H1 (cell line): ENCODE results near the gene CHST11. TPM values are rescaled to one million over a fixed set of nuclear protein-coding genes. Genes with fewer than 3 reads are reported as not detected.

Experiments
- CTCF ChIA-PET: fragments of 300-600 bp; sonication (Branson Sonifier 250); formaldehyde crosslinking; loops from one replicate; lab custom pipeline; 2021; ENCODE audit not compliant: partially characterized antibody; lab: Charles Lee
- POLR2A ChIA-PET: fragments of 300-600 bp; sonication (Branson Sonifier 250); formaldehyde crosslinking; loops from one replicate; lab custom pipeline; 2021; ENCODE audit warnings: inconsistent platforms; ENCODE audit not compliant: partially characterized antibody; lab: Charles Lee
- DNase-seq, 2 experiments: peaks; one replicate each; pipeline versions ENCODE4 v3.0.0 to v3.0.0-alpha.2; 2010 to 2022; ENCODE audit warnings: low spot score in 2 of 2, low read depth in 1 of 2, mixed read lengths in 1 of 2
- FAIRE-seq: peaks from 2 replicates; lab custom pipeline; 2011; peaks lifted over from hg19 to GRCh38; lab: Jason Lieb, UNC
- H2AFZ ChIP-seq: 2 replicates; pipeline ENCODE4 v1.8.1; 2012; ENCODE audit warnings: low read length, inconsistent platforms
- H2AK5ac ChIP-seq: 2 replicates; pipeline ENCODE4 v1.6.1; 2013; ENCODE audit warnings: low read depth, low read length
- H2BK120ac ChIP-seq: replicated peaks from 2 replicates; pipeline ENCODE3; 2013; ENCODE audit warnings: low read depth, low read length, inconsistent platforms
- H2BK12ac ChIP-seq: 2 replicates; pipeline ENCODE4 v1.6.1; 2013; ENCODE audit warnings: low read depth, low read length
- H2BK15ac ChIP-seq: 2 replicates; pipeline ENCODE4 v1.6.1; 2013; ENCODE audit warnings: low read length
- H2BK20ac ChIP-seq: 2 replicates; pipeline ENCODE4 v1.6.1; 2013; ENCODE audit warnings: low read length
- H2BK5ac ChIP-seq: 2 replicates; pipeline ENCODE4 v1.6.1; 2013; ENCODE audit warnings: low read depth, low read length
- H3K14ac ChIP-seq: 2 replicates; pipeline ENCODE4 v1.6.1; 2013; ENCODE audit warnings: inconsistent platforms; ENCODE audit not compliant: insufficient read length
- H3K18ac ChIP-seq: 2 replicates; pipeline ENCODE4 v1.6.1; 2013; ENCODE audit warnings: low read length; ENCODE audit errors: extremely low read depth
- H3K23ac ChIP-seq: 2 replicates; pipeline ENCODE4 v1.6.1; 2013; ENCODE audit warnings: inconsistent platforms; ENCODE audit not compliant: insufficient read length
- H3K23me2 ChIP-seq: 2 replicates; pipeline ENCODE4 v1.6.1; 2013; ENCODE audit warnings: low read depth, low read length
- H3K27ac ChIP-seq: 2 replicates; pipeline ENCODE4 v1.6.1; 2011; ENCODE audit warnings: low read depth, low read length, inconsistent platforms
- H3K27me3 ChIP-seq, 4 experiments: replicated peaks in 1 of 4; 1 replicate in 1 of 4; 2 replicates in 3 of 4; pipeline versions ENCODE4 v1.6.1 to v1.8.1; 2011 to 2013; ENCODE audit warnings: low read length in 3 of 4, mild to moderate bottlenecking in 3 of 4, inconsistent platforms in 2 of 4, mixed read lengths in 2 of 4, moderate library complexity in 1 of 4; ENCODE audit not compliant: control insufficient read depth in 3 of 4, insufficient read depth in 3 of 4; ENCODE audit errors: extremely low read depth in 1 of 4
- H3K36me3 ChIP-seq, 4 experiments: 2 replicates each; pipeline versions ENCODE4 v1.6.1 to v1.8.1; 2011 to 2013; ENCODE audit warnings: mild to moderate bottlenecking in 4 of 4, low read length in 3 of 4, moderate library complexity in 2 of 4, control low read depth in 1 of 4, inconsistent platforms in 1 of 4; ENCODE audit not compliant: insufficient read depth in 4 of 4, control insufficient read depth in 2 of 4
- H3K4ac ChIP-seq: replicated peaks from 2 replicates; pipeline ENCODE3; 2013; ENCODE audit warnings: low read length, low read depth, mixed read lengths, inconsistent platforms; ENCODE audit not compliant: insufficient read length
- H3K4me1 ChIP-seq, 4 experiments: replicated peaks in 1 of 4; 1 replicate in 1 of 4; 2 replicates in 3 of 4; pipeline versions ENCODE4 v1.6.1 to v1.8.1; 2011 to 2013; ENCODE audit warnings: low read length in 3 of 4, inconsistent platforms in 2 of 4, mixed read lengths in 1 of 4; ENCODE audit not compliant: insufficient read depth in 4 of 4, control insufficient read depth in 3 of 4
- H3K4me2 ChIP-seq, 2 experiments: 2 replicates each; pipeline versions ENCODE4 v1.6.1 to v1.8.1; 2011 to 2013; ENCODE audit warnings: low read depth in 2 of 2, low read length in 2 of 2, control low read depth in 1 of 2, inconsistent platforms in 1 of 2, mild to moderate bottlenecking in 1 of 2; ENCODE audit not compliant: insufficient read depth in 1 of 2
- H3K4me3 ChIP-seq, 4 experiments: fragments of 200-600, 300-600 bp in 1 of 4; sonication (generic), shearing (Covaris generic), sonication (Bioruptor Twin) in 1 of 4; 2 replicates each; pipeline versions ENCODE4 v1.5.1 to v1.8.1; 2011 to 2016; ENCODE audit warnings: low read length in 4 of 4, low read depth in 3 of 4, control low read depth in 2 of 4, inconsistent platforms in 2 of 4, mild to moderate bottlenecking in 2 of 4, mixed read lengths in 1 of 4, moderate library complexity in 1 of 4; ENCODE audit not compliant: insufficient read depth in 2 of 4; ENCODE audit errors: extremely low read depth in 1 of 4
- H3K56ac ChIP-seq: replicated peaks from 2 replicates; pipeline ENCODE3; 2013; ENCODE audit warnings: low read depth, mild to moderate bottlenecking, mixed read lengths, low read length, inconsistent platforms; ENCODE audit not compliant: insufficient read length
- H3K79me1 ChIP-seq: 2 replicates; pipeline ENCODE4 v1.6.1; 2013; ENCODE audit warnings: low read depth, low read length, control low read depth
- H3K79me2 ChIP-seq, 2 experiments: 2 replicates each; pipeline versions ENCODE4 v1.6.1 to v1.8.1; 2012 to 2013; ENCODE audit warnings: low read length in 2 of 2, mild to moderate bottlenecking in 2 of 2, inconsistent platforms in 1 of 2; ENCODE audit not compliant: insufficient read depth in 2 of 2, control insufficient read depth in 1 of 2
- H3K9ac ChIP-seq, 4 experiments: replicated peaks in 1 of 4; 1 replicate in 1 of 4; 2 replicates in 3 of 4; pipeline versions ENCODE4 v1.6.1 to v1.8.1; 2011 to 2013; ENCODE audit warnings: low read depth in 3 of 4, low read length in 3 of 4, control low read depth in 2 of 4, mild to moderate bottlenecking in 2 of 4, moderate library complexity in 2 of 4, inconsistent platforms in 1 of 4; ENCODE audit errors: extremely low read depth in 1 of 4
- H3K9me3 ChIP-seq, 2 experiments: 2 replicates each; pipeline versions ENCODE4 v1.6.1 to v1.8.1; 2012 to 2013; ENCODE audit warnings: mild to moderate bottlenecking in 2 of 2, moderate library complexity in 2 of 2, control low read depth in 1 of 2, inconsistent platforms in 1 of 2, low read depth in 1 of 2, low read length in 1 of 2, mixed read lengths in 1 of 2; ENCODE audit not compliant: insufficient read depth in 2 of 2
- H4K20me1 ChIP-seq, 2 experiments: replicated peaks in 1 of 2; 2 replicates each; pipeline versions ENCODE3 to v1.8.1; 2011 to 2013; ENCODE audit warnings: inconsistent platforms in 2 of 2, low read length in 2 of 2, mild to moderate bottlenecking in 1 of 2; ENCODE audit not compliant: insufficient read depth in 2 of 2, control insufficient read depth in 1 of 2
- H4K5ac ChIP-seq: 2 replicates; pipeline ENCODE4 v1.6.1; 2013; ENCODE audit warnings: low read length, low read depth, mixed read lengths, inconsistent platforms; ENCODE audit not compliant: insufficient read length
- H4K8ac ChIP-seq: 2 replicates; pipeline ENCODE4 v1.8.0; 2013; ENCODE audit warnings: mild to moderate bottlenecking, moderate library complexity, low read length, inconsistent platforms; ENCODE audit not compliant: insufficient read depth; ENCODE audit errors: extremely low read depth
- H4K91ac ChIP-seq: replicated peaks from 2 replicates; pipeline ENCODE3; 2013; ENCODE audit warnings: low read length, mixed read lengths, inconsistent platforms; ENCODE audit not compliant: insufficient read length
- CEBPB ChIP-seq: IDR thresholded peaks from 2 replicates; pipeline ENCODE4 v1.6.1; 2012; ENCODE audit warnings: low read depth, low read length
- KDM5A ChIP-seq: fragments of 200-600 bp; IDR thresholded peaks from 2 replicates; pipeline ENCODE4 v1.7.1; 2012; ENCODE audit warnings: mild to moderate bottlenecking, low read length, inconsistent platforms, mixed read lengths
- WGBS, 2 experiments: shearing (Covaris generic) in 1 of 2; methylation state at CpG; one replicate each; pipeline versions ENCODE4 v1.1.6 to v1.1.7; 2013 to 2015; ENCODE audit warnings: low lambda C conversion rate in 2 of 2, mixed read lengths in 2 of 2, inconsistent platforms in 1 of 2, low coverage in 1 of 2, missing lambda C conversion rate in 1 of 2; ENCODE audit not compliant: insufficient replicate concordance in 2 of 2, insufficient coverage in 1 of 2, insufficient read length in 1 of 2; ENCODE audit errors: extremely low coverage in 1 of 2, missing lambda C conversion rate in 1 of 2; 5-methylcytosine and 5-hydroxymethylcytosine counted together
- polyA plus RNA-seq, 7 experiments: library from polyadenylated mRNA; depleted of rRNA in 3 of 7; stranded (reverse) in 5 of 7; unstranded in 2 of 7; fragments of >200 nt in 5 of 7; fragments of 200-250 nt in 2 of 7; gene quantifications; 1 replicate in 5 of 7; 2 replicates in 1 of 7; 4 replicates in 1 of 7; pipeline versions ENCODE4 v1.2.1 to v1.2.3, GENCODE V29; 2011 to 2013; ENCODE audit warnings: missing spikeins in 2 of 7, mixed read lengths in 2 of 7
- total RNA-seq: library from RNA; stranded (reverse); fragmentation: NEBNext Ultra II Directional; extraction: Animal tissue kit (Norgen Biotek cat#: 25700); gene quantifications from 2 replicates; pipeline ENCODE4 v1.2.1, GENCODE V29; 2021

Gene CHST11
- total and polyA plus RNA-seq, 2 of the 8 experiments (the other 6 are each of a cell fraction or from before 2014, with no cell fraction given), result 14.4 to 20.8 TPM

- no peak for FAIRE-seq
- no peak overlapping the region for H3K4ac ChIP-seq
- H3K4me3 ChIP-seq, result no peak overlapping the region
- H4K8ac ChIP-seq, result no peak overlapping the region
- no peak overlapping the region for H2BK12ac ChIP-seq
- no peak overlapping the region for H2AFZ ChIP-seq
- no peaks in the 10 kb centered on the region for H3K79me1 ChIP-seq
- no peak overlapping the region for H3K18ac ChIP-seq
- H3K23me2 ChIP-seq, result peaks cover 1% of the 10 kb centered on the region; the same call in 1 of the 2 replicates
- H3K9me3 ChIP-seq, result no peaks in the 10 kb centered on the region
- no peak for DNase-seq
- no peak overlapping the region for H2BK120ac ChIP-seq
- ChIA-PET POLR2A (no interaction called here), CTCF (interaction anchor here (0.7 to 1.5 kb wide), 3 partner anchors 31 to 349 kb away, joined by 3 to 5 read pairs (median 3); no protein-coding TSS in a partner anchor)
- H3K79me2 ChIP-seq, result no peaks in the 10 kb centered on the region
- no peak overlapping the region for H4K5ac ChIP-seq
- H3K4me1 ChIP-seq, result peaks cover 3 to 13% (median 8%) of the 10 kb centered on the region in 4 experiments
- H3K36me3 ChIP-seq, result no peaks in the 10 kb centered on the region; a peak in 1 of 8 replicates
- H3K4me2 ChIP-seq, result no peak overlapping the region
- peak overlapping the region; percentile 13; the same call in 1 of the 2 replicates for H2BK5ac ChIP-seq
- H2AK5ac ChIP-seq, result peak overlapping the region; percentile 24; the same call in 1 of the 2 replicates
- H2BK15ac ChIP-seq, result 0 out of 2 replicates have a peak overlapping the region, but pooled peaks have one; percentile 3
- no peak overlapping the region; a peak in 1 of 7 replicates for H3K9ac ChIP-seq
- no peak overlapping the region for H3K56ac ChIP-seq
- H3K23ac ChIP-seq, result no peak overlapping the region
- H4K20me1 ChIP-seq, result no peaks in the 10 kb centered on the region
- 83% methylated on average over 6 of the region's 6 CpGs; no CpG with 5 or more reads in 1 of the 2 experiments for WGBS, 2 experiments
- TF ChIP-seq CEBPB, result peak; percentile 54; the same call in 1 of the 2 replicates
- TF ChIP-seq KDM5A, result no peak
- H3K27ac ChIP-seq, result no peak overlapping the region
- H2BK20ac ChIP-seq, result no peak overlapping the region
- H3K27me3 ChIP-seq, result peaks cover 0 to 2% (median 0%) of the 10 kb centered on the region in 4 experiments; a peak in 3 of 7 replicates
- H3K14ac ChIP-seq, result no peak overlapping the region
- no peak overlapping the region for H4K91ac ChIP-seq
Observed at GRCh38 chr12:104413330-104413729, 43.4 kb upstream of the CHST11 start.
